HepG2 (cell line): ENCODE measurements around the gene ARMH2. TPM values are rescaled to one million over a fixed set of nuclear protein-coding genes. Genes with fewer than 3 reads are reported as not detected.
"Not testable (repeated sequence)": the region's sequence is repeated elsewhere in the genome, so short reads cannot be mapped to it uniquely, and the experiment has no call there.

Experiments used
- ATAC-seq: fragments of 200-7000 bp; cut with Tn5 transposase; 3 replicates; pipeline ENCODE4 v1.9.1; 2020; ENCODE audit warnings: mild to moderate bottlenecking, moderate library complexity
- BruUV-seq: library from RNA; stranded (reverse); fragments of 400-500 nt; replicated peaks from 2 replicates; lab custom pipeline; 2021; lab: Mats Ljungman, UMichigan
- CTCF ChIA-PET: fragments of 300-600 bp; formaldehyde crosslinking; extraction: SDS; loops from one replicate; lab custom pipeline; 2021; ENCODE audit warnings: low total read pairs, inconsistent platforms, low intra/inter-chr PET ratio; lab: Yijun Ruan, JAX
- POLR2A ChIA-PET: fragments of 350-600 bp; sonication (Branson Sonifier 250); formaldehyde crosslinking; loops from one replicate; lab custom pipeline; 2020; ENCODE audit warnings: antibody characterized with exemption, inconsistent platforms; lab: Yijun Ruan, JAX
- DNase-seq: peaks from one replicate; pipeline ENCODE4 v3.0.0-alpha.2; 2015; ENCODE audit warnings: low spot score
- FAIRE-seq: peaks from 3 replicates; lab custom pipeline; 2011; peaks lifted over from hg19 to GRCh38; lab: Jason Lieb, UNC
- H2AFZ ChIP-seq: one replicate; pipeline ENCODE4 v1.6.1; 2011; ENCODE audit warnings: low read length, inconsistent platforms
- H3K27ac ChIP-seq: fragments of 300-600 bp; 3 replicates; pipeline ENCODE4 v1.8.0; 2011; ENCODE audit warnings: mixed run types, mild to moderate bottlenecking, mixed read lengths, low read length, inconsistent platforms; ENCODE audit not compliant: insufficient read depth; ENCODE audit errors: extremely low read length
- H3K27me3 ChIP-seq, 2 experiments: fragments of 200-600 bp in 1 of 2; 2 replicates in 1 of 2; 3 replicates in 1 of 2; pipeline versions ENCODE4 v1.6.0 to v1.8.0; 2011; ENCODE audit warnings: low read length in 2 of 2, mild to moderate bottlenecking in 2 of 2, moderate library complexity in 2 of 2, inconsistent platforms in 1 of 2; ENCODE audit not compliant: insufficient read depth in 2 of 2, control insufficient read depth in 1 of 2
- H3K36me3 ChIP-seq, 2 experiments: fragments of 200-600 bp in 1 of 2; replicated peaks in 1 of 2; 2 replicates in 1 of 2; 3 replicates in 1 of 2; pipeline versions ENCODE4 v1.5.1 to v1.8.0; 2011; ENCODE audit warnings: low read length in 2 of 2, inconsistent platforms in 1 of 2; ENCODE audit not compliant: insufficient read depth in 2 of 2, control insufficient read depth in 1 of 2
- H3K4me1 ChIP-seq: 2 replicates; pipeline ENCODE4 v1.5.1; 2012; ENCODE audit warnings: low read length, inconsistent platforms; ENCODE audit not compliant: insufficient read depth
- H3K4me2 ChIP-seq: 2 replicates; pipeline ENCODE4 v1.6.0; 2011; ENCODE audit warnings: low read depth, low read length, inconsistent platforms
- H3K4me3 ChIP-seq, 3 experiments: fragments of 200-600 bp in 1 of 3; sonication (generic), shearing (Covaris generic) in 1 of 3; replicated peaks in 1 of 3; 2 replicates each; pipeline ENCODE4 v1.5.1; 2011 to 2016; ENCODE audit warnings: low read length in 3 of 3, inconsistent platforms in 2 of 3, low read depth in 2 of 3, mild to moderate bottlenecking in 2 of 3, control low read depth in 1 of 3, mixed read lengths in 1 of 3; ENCODE audit not compliant: insufficient read depth in 1 of 3
- H3K79me2 ChIP-seq: one replicate; pipeline ENCODE4 v1.6.1; 2011; ENCODE audit warnings: low read length, inconsistent platforms; ENCODE audit not compliant: insufficient read depth
- H3K9ac ChIP-seq: 2 replicates; pipeline ENCODE4 v1.6.0; 2011; ENCODE audit warnings: mild to moderate bottlenecking, low read depth, low read length, inconsistent platforms; ENCODE audit not compliant: insufficient read depth
- H3K9me3 ChIP-seq: 2 replicates; pipeline ENCODE4 v1.5.1; 2012; ENCODE audit warnings: mild to moderate bottlenecking, low read length
- H4K20me1 ChIP-seq: 2 replicates; pipeline ENCODE4 v1.6.0; 2011; ENCODE audit warnings: inconsistent platforms, mild to moderate bottlenecking, low read length, moderate library complexity; ENCODE audit not compliant: insufficient read depth
- SETDB1 ChIP-seq: sonication (generic); formaldehyde crosslinking; IDR thresholded peaks from 2 replicates; pipeline ENCODE4 v1.5.1; 2020; ENCODE audit warnings: missing genetic modification reagents, mild to moderate bottlenecking, borderline replicate concordance
- ZNF430 ChIP-seq: sonication (generic); formaldehyde crosslinking; IDR thresholded peaks from 2 replicates; pipeline ENCODE4 v1.9.0; 2021; ENCODE audit warnings: mild to moderate bottlenecking, missing genetic modification reagents
- WGBS: methylation state at CpG from one replicate; pipeline ENCODE4 v1.1.6; 2017; ENCODE audit warnings: low lambda C conversion rate; 5-methylcytosine and 5-hydroxymethylcytosine counted together
- in situ Hi-C: cut with HindIII; loops from 2 replicates; pipeline ENCODE4 v1.10.0; 2017; ENCODE audit warnings: low pct_unique_long_range_greater_than_20kb; ENCODE audit not compliant: extremely low pct_ligation_motif_present
- intact Hi-C: fragments of 100-400 bp; cut with micrococcal nuclease; formaldehyde crosslinking; loops from one replicate; pipeline ENCODE4 v1.10.0; 2022; ENCODE audit not compliant: unreplicated experiment
- polyA plus RNA-seq, 8 experiments: library from polyadenylated mRNA; depleted of rRNA in 3 of 8; stranded (reverse) in 7 of 8; unstranded in 1 of 8; fragments of >200 nt; fragmentation: Illumina TruSeq in 4 of 8; extraction: Trizol in 4 of 8; gene quantifications; 2 replicates each; pipeline versions ENCODE4 v1.2.1 to v1.2.3, GENCODE V29; 2011 to 2016; ENCODE audit warnings: low read depth in 4 of 8, missing spikeins in 1 of 8, mixed read lengths in 1 of 8; ENCODE audit not compliant: insufficient read depth in 1 of 8
- total RNA-seq, 5 experiments: library from RNA; depleted of rRNA; stranded (reverse); fragments of >200 nt; fragmentation: Illumina TruSeq; extraction: Trizol; gene quantifications; 2 replicates each; pipeline ENCODE4 v1.2.3, GENCODE V29; 2016; ENCODE audit warnings: low read depth in 1 of 5

The ARMH2 gene
- total and polyA plus RNA-seq, 2 of the 13 experiments (the other 11 are each of a cell fraction or from before 2014, with no cell fraction given), result not detected

DNA sequence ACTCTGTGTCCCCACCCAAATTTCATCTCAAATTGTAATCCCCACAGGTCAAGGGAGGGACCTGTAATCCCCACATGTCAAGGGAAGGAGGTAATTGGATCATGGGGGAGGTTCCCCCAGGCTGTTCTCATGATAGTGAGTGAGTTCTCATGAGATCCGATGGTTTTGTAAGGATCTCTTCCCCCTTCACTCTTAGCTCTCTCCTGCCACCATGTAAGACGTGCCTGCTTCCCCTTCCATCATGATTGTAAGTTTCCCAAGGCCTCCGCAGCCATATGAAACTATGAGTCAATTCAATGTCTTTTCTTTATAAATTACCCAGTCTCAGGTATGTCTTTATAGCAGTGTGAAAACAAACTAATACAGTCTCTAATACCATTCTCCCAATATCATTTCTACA lies 47.8 kb downstream of the ARMH2 start:
- CTCF ChIA-PET, H3K4me3 ChIP-seq, H3K79me2 ChIP-seq, POLR2A ChIA-PET, BruUV-seq, H2AFZ ChIP-seq, H3K4me2 ChIP-seq, ATAC-seq, H3K27me3 ChIP-seq, H3K27ac ChIP-seq, in situ Hi-C loops, H4K20me1 ChIP-seq, H3K36me3 ChIP-seq, H3K9ac ChIP-seq, intact Hi-C loops, DNase-seq, FAIRE-seq: not testable (repeated sequence)
- peaks cover 11% of the 10 kb centered on the region for H3K9me3 ChIP-seq
- TF ChIP-seq ZNF430 (CRISPR knock-in tag), result peak; percentile 92
- WGBS, result 43% methylated on average over 3 of the region's 3 CpGs
- peaks cover 16% of the 10 kb centered on the region for H3K4me1 ChIP-seq

- ChIA-PET CTCF (no interaction called here), POLR2A (interaction anchor here (0.7 kb wide), 1 partner anchor 22 kb away, joined by 3 read pairs; no protein-coding TSS in a partner anchor)
- no peak overlapping the region for H3K4me2 ChIP-seq
- 22% methylated on average over 3 of the region's 3 CpGs for WGBS
- DNase-seq (no peak), FAIRE-seq (no peak), ATAC-seq (no peak)
- peaks cover 11% of the 10 kb centered on the region for H3K9me3 ChIP-seq
- no peak overlapping the region for H3K9ac ChIP-seq
- H3K79me2 ChIP-seq, result no peaks in the 10 kb centered on the region
- in situ Hi-C loops (no loop called here), intact Hi-C loops (no loop called here)
- no peaks in the 10 kb centered on the region for H4K20me1 ChIP-seq
- peaks cover 0 to 7% of the 10 kb centered on the region in 2 experiments; a peak in 1 of 5 replicates for H3K27me3 ChIP-seq
- H2AFZ ChIP-seq, result no peak overlapping the region
- H3K27ac ChIP-seq, result no peak overlapping the region
- no peak overlapping the region for H3K4me3 ChIP-seq
- H3K4me1 ChIP-seq, result peaks cover 16% of the 10 kb centered on the region
- H3K36me3 ChIP-seq, result no peaks in the 10 kb centered on the region
- no peak for TF ChIP-seq SETDB1 (CRISPR knock-in tag)
- no TSS peak for BruUV-seq
Observed at GRCh38 chr6:24749297-24749696, 49.4 kb downstream of the ARMH2 start.

Other genes with a start within 250 kb of the ARMH2 start
- not detected in 2 replicates for gene KIAA0319, start 152.7 kb downstream of the ARMH2 start, total RNA-seq (2016; rRNA removed; fragmentation: Illumina TruSeq; extraction: Trizol)
- 0.01 TPM in 1 of 2 replicates, not detected in the other for gene KIAA0319, start 152.7 kb downstream of the ARMH2 start, polyA plus RNA-seq (2011; rRNA removed)
- gene TDP2, start 132.0 kb downstream of the ARMH2 start, total RNA-seq (2016; rRNA removed; fragmentation: Illumina TruSeq; extraction: Trizol), result 42.6 and 73.1 TPM in 2 replicates
- gene TDP2, start 132.0 kb downstream of the ARMH2 start, polyA plus RNA-seq (2011; rRNA removed), result 28.5 and 30.5 TPM in 2 replicates
- gene ACOT13, start 131.8 kb downstream of the ARMH2 start, total RNA-seq (2016; rRNA removed; fragmentation: Illumina TruSeq; extraction: Trizol), result 31.5 and 50.9 TPM in 2 replicates
- gene ACOT13, start 131.8 kb downstream of the ARMH2 start, polyA plus RNA-seq (2011; rRNA removed), result 37.5 and 45.1 TPM in 2 replicates
- gene C6orf62, start 79.8 kb downstream of the ARMH2 start, total RNA-seq (2016; rRNA removed; fragmentation: Illumina TruSeq; extraction: Trizol), result 90.4 and 135 TPM in 2 replicates
- gene C6orf62, start 79.8 kb downstream of the ARMH2 start, polyA plus RNA-seq (2011; rRNA removed), result 54.8 and 55.6 TPM in 2 replicates
- 154 and 228 TPM in 2 replicates for gene GMNN, start 24.0 kb downstream of the ARMH2 start, total RNA-seq (2016; rRNA removed; fragmentation: Illumina TruSeq; extraction: Trizol)
- 41.6 and 61.8 TPM in 2 replicates for gene GMNN, start 24.0 kb downstream of the ARMH2 start, polyA plus RNA-seq (2011; rRNA removed)
- 0.02 and 0.06 TPM in 2 replicates for gene RIPOR2, start 137.0 kb upstream of the ARMH2 start, total RNA-seq (2016; rRNA removed; fragmentation: Illumina TruSeq; extraction: Trizol)
- 0.05 and 0.16 TPM in 2 replicates for gene RIPOR2, start 137.0 kb upstream of the ARMH2 start, polyA plus RNA-seq (2011; rRNA removed)